CD4-positive, alpha-beta T cell treated with Interleukin-2 at 100 ng/mL for 4 hours (primary cell): ENCODE results near the gene CD82.
"Not testable (repeated sequence)": the region's sequence is repeated elsewhere in the genome, so short reads cannot be mapped to it uniquely, and the experiment has no call there.

ENCODE experiments used
- DNase-seq: peaks from one replicate; pipeline ENCODE4 v3.0.0-alpha.2; 2020; ENCODE audit warnings: low spot score

CD82 gene

DNA sequence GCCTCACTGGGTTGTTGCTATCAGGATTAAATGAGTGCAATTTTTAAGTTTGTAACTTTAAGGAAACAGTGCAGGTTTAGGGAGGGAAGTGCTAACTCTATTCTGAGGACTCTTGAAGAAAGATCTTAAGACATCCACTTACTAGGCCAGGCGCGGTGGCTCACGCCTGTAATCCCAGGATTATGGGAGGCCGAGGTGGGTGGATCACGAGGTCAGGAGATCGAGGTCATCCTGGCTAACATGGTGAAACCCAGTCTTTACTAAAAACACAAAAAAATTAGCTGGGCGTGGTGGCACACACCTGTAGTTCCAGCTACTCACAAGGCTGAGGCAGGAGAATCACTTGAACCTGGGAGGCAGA is 5.5 kb upstream of the CD82 start:
- not testable (repeated sequence) for DNase-seq

DNA sequence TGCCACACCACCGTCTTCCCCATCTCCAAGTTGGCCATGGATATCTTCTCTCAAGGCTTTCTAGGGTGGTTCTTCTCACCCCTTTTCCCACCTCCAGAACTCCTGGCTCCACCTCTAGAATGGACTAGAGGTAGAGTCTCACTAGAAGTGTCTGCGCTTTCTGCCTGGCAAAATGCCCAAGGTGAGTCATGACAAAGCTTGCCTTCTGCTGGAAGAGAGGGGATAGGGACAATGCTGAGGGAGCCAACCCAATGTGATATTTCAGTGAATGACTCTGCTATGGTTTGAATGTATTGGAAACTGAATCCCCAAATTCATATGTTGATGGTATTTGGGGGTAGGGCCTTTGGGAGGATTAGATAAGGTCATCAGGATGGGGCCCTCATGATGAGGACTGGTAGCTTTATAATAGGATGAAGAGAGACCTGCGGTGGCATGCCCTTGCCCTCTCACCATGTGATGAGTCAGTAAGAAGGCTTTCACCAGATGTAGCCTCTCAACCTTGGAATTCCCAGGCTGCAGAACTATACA is 4.1 kb upstream of the CD82 start:
- DNase-seq = no peak

DNA sequence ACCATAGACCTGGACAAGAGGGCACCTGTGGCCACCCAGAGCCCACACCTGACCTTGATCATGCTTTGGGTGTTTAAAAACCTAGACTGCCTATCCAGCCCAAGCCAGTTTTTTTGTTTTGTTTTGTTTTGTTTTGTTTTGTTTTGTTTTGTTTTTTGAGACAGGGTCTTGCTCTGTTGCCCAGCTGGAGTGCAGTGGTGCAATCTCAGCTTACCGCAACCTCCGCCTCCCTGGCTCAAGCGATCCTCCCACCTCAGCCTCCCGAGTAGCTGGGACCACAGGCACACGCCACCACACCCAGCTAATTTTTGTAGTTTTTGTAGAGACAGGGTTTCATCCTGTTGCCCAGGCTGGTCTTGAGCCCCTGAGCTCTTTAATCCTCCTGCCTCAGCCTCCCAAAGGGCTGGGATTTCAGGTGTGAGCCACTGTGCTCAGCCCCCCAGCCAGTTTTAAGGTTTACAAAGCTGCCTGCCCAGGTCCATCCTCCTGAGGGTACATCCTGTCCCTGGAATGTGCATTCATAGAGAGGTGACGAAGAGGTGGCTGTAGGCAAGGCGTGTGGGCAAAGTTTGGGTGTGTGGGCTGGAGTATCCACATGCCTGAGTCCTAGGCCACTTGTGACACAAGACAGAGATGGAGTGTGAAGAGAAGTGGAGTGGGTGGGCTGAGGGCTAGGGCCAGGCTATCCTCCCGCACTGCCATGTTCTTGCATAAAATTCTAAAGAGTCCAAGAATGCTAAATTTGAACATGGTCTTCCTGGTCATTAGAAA is 3.3 kb upstream of the CD82 start:
- DNase-seq = no peak

DNA sequence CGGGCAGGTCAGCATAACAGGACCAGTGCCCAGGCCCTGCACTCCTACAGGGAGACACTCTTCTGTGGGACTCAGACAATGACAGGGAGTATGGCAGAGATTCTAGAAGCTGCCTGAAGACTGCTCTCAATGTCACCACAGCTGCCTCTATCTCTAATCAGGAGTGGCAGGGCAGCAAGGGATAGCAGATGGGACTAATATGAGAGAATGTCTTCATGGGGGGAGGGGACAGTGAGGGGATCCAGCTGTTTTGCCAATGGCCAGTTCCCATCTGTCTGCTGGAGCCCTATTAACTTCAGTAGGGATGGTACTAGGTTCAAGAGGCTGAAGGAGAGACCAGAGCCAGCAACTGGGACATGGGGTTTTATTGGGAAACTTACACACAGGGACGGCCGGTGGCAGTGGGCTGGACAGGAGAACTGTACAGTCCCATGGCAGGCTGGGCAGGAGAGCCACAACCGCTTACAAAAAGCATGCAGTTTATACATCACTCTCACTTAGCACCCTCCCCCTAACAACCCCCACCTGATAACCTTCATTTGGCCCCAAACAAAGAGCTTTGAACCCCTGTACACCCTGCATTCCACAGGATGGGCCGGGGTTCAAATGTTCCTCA is 2.5 kb upstream of the CD82 start:
- no peak for DNase-seq

DNA sequence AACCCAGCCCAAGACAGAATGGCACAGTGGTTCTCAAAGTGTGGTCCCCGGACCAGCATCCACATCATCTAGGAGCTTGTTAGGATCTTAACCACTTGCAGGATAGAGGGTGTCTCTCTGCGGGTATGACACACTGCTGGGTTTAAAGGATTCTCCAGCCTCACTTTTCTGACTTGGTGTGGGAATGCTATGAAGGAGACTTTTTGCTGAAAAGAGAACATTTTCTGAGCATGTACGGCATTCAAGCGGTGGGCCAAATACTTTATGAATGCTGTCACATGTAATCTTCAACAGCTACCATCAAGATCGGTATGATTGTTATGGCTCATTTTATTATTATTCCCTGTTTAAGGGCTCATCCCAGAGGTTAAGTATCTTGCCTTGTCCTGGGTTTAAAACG is 1.8 kb upstream of the CD82 start:
- DNase-seq = no peak

DNA sequence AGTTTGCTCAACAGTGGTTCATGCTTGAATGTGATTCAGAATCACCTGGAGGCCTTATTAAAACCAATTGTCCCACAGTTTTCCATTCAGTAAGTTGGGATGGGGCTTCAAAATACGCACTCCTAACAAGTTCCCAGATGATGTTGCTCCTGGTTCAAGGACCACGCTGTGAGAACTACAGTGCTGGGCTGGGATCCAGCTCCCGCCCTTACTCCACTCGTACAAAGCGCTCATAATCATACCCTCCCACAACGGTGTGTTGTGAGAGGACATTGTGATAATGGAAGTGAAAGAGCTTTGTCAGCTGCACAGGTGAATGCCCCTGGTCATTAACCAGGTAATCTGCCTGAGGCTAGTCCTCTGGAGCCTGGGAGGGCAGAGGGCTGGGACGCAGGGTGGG is 1.3 kb upstream of the CD82 start:
- no peak for DNase-seq

DNA sequence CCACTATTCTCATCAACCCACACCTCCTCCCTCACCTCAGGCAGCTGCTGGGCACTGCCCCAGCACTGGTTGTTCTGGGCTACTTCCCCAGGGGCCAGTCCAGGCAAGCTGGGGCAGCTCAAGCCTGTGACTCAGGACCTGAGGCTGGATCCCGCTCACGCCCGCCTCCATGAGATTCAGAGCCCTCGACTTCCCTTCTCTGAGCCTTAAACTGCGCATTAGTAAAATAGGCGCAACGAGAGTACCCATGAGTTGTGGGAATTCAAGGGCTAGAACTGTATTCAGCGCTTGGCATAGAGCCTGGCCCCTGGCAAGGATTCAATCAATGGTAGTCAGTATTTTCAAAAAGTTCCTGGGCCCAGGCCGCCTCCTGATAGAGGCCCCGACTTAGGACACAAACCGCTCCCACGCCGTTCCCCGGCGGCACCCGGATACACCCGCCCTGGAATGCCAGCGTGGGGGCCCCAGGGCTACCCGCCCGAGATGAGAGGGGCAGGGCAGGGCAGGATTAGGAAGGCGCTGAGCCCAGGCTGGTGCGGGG is 723 bp upstream of the CD82 start:
- DNase-seq = no peak

DNA sequence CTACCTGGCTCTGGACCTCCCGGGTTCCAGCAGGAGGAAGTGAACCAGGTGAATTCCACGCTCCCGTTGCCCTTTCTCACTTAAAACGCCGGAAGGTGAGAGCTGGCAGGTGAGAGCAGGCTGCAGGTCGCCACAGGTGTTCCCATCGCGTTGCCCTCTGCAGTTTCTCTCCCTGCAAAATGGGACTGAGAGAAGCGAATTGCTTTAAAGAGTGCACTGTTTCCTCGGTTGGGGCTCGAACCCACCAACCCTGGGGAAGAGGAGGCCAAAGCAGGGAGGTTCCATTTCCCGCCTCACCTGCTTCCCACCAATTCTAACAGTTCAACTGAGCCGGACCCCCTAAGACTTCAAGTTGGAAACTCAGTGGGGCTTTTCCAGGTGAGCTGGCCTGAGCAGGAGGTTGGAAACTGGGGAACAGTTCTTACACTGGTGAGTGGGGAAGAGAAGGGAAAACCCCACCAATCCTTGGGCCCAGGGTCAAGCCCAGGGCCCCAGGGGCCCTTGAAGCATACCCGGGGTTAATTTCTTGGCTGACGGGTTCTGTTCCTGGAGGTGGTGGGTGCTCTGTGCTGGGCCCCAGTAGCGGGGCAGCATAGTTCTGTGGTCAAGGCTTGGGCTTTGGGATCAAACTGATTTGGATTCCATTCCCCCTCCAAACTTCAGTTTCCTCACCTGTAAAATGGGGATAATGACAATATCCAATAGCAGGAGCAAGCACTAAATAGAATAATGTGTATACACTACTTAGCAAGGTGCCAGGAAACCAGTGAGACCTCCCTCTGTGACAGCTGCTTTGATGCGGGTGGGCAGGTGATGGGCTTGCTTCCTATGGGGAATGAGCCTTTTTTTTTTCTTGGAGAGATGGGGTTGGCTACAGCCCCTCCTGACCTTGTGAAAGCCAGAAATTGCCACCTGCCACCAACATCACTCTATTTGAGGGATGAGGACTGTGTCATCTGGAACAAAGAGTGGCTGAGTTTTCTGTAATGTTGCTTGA is 788 bp downstream of the CD82 start:
- DNase-seq = peak; percentile 19

DNA sequence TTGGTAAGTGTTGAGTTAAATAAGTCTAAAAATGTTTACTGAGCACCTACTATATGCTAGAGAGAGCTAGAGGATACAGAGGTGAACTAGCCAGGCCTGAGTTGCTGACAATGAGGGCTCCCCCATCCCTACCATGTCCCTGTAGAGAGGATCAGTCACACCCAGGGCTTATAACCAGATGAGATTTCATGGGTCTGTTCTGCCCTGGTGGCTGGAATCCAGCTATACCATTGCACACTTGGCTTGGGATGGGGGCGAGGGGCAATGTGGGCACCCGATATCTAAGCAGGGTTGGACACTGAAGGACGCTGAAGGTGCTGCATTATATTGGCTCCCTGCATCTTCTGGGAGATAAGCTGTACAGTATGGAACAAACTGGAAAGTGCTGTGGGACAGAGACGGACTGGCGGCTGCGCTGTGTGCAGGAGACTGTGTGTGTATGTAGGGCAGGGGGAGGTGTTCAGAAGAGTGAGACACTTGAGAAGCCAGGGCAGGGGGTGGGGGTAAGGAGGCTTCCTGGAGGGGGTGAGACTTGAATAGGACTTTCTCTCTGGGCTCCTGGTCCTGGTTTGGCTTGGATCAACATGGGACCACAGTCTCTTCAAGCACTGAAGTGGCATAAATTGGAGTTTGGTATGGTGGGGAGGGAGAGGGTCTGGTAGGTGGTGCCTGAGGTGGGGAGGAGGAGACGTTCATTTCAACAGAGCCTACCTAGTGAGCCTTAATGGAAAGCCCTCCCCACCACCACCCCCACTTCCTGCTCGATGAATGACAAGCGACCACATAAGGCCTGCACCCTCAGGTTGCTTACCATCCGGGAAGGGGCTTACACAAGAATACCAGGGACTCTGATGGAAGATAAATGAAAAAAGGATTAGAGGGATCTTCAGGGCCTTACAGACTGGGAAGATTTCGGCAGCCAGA is 1.8 kb downstream of the CD82 start:
- peak; percentile 28 for DNase-seq

DNA sequence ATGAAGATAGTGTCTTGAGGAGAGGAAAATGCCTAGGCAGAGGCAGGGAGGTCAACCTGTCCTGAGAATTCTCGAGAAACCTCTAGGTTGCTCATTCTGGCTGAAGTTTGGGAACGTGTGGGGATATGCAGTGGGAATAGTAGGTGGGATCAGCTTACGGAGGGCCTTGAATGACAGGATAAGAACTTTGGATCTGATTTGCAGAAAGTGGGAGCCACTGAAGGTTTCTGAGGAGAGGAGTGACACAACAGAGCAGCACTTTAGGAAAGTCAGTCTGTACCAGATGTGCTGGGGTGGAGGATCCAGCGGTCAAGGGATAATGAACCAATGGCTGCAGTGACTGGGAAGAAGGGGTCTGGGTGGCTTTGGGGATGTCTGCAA is 2.4 kb downstream of the CD82 start:
- no peak for DNase-seq

DNA sequence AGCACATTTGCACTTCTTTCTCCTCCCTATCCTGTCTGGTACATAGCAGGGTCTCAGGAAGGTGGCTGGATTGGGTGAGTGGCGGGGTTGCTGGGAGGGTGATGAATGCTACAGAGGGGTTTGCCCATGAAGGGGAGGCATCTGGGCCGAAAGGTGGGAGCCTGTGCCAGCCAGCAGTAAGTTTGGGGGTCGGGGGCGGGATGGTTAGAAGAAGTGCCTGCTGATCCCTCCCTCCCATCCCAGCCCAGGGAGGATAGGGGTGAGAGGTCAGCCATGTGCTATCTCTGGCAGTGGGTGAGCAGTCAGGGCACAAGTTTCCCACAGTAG is 2.8 kb downstream of the CD82 start:
- DNase-seq = no peak

DNA sequence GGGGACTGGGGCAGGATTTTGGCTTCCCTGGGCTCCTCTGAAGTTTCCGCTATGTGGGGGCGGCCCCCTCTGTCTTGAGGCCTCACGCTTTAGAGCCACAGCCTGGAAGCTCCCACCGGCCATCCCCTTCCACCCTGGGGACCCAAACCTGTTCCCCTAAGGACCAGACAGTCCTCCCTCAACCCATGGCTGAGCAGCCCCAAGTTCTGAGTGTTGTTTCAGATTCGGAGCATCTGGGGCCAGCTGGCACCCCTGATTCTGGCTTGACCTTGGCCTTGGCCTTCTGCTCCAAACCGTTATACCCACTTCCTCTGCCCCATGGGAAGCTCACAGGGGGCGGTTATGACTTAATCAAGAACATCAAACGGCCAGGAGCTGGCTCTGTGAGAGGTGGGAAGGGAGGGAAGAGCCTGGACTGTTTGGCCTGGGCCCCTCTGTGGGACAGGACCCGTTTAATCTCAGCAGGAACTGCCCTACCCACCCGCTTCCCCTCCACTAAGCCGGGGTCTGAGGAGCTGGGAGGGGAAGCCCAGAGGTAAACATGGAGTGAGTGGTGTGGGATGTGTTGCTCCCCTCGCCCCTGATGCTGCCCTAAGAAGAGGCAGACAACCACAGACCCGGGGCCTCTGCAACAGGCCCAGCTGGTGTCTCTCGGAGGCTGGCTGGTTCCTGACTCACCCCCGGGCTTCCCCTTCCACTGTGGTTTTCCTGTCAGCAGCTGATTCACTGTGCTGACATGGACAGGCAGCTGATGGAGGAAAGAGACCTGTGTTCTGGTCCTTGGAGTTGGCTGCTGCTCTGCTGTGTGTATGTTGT is 3.4 kb downstream of the CD82 start:
- peak; percentile 94 for DNase-seq

DNA sequence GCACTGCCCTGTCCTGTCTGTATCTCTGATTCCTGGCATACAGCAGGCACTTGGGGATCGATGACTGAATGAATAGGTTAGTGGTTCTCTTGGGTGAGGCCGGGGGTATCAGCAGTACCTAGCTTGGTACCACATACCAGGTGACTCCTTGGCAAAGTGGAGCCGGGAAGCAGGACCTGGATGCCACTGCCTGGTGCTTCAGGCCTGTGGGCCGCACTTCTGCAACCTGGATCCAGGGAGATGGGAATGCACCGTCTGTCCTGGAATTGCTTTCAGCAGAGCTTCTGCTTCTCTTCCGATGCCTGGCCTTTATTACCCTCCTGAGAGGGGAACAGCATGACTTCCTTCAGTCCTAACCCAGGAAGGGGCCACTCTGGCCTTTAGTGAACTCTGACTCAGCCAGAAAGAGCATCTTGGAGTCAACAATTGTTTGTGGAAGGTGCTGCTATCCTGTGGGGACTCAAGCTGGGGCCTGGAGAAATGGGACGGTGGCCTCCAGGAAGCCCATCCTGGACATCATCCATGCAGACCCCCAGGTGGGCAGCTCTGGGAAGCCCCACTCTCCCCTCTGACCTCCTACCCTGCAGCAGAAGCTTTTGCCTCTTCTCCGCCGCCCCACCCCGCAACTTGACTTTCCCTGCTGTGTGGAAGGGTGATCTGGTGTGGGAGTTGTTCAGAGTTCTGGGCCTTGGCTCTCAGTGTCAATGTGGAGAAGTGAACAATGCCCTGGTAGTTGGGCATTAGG is 5.1 kb downstream of the CD82 start:
- DNase-seq = no peak

DNA sequence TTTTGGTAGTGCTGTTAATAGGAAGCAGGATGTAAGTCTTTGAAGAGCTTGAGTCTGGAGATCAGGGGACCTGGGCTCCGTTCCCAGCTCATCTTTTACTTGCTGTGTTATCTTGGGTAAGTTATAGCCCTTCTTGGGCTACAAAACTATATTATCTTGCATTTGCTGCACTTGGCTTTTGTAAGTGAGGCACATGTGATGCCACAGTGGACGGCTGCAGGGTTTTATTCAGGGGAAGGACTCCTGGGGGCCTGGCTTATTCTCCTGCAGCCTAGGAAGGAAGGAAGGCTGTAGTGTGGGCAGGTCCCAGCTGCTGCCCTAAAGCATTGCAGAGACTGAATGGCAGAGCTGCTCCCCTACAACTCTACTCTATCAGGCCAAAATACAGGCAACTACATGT is 6.4 kb downstream of the CD82 start:
- no peak for DNase-seq

DNA sequence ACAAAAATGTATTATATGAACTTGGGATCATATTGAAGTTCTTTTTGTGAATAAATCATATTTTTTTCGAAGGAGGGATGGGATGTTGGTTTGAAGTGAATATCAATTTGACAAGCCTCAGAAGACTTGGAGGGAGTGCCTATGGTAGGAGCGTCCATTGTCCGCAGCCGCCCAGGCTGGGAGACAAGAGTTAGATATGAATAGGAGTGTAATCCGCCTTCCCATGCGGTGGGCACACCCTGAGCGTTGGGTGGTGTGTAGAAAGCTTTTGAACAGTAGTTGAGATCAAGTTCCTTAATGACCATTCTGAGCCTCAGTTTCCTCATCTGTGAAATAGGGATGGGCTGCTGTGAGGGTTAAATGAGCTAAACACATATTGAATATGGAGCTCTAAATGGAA is 7.0 kb downstream of the CD82 start:
- DNase-seq = no peak

DNA sequence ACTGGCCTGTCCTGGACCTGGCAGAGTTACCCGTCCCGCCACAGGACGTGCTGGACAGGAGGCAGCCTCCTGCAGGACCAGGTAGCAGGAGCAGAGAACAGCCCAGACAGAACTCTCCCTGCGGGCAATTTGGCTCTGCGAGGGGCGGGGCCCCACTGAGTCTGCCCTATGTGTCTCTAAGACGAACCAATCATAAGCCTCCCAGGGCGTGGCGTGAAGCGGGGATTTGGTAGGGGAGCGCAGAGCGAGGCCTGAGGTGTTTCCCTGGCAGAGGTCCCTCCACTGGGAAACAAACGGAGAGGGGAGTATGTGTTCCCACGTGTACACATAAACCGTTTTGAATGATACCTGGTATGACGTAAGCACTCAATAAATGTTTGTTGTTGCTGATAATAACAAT is 7.4 kb downstream of the CD82 start:
- DNase-seq = no peak

DNA sequence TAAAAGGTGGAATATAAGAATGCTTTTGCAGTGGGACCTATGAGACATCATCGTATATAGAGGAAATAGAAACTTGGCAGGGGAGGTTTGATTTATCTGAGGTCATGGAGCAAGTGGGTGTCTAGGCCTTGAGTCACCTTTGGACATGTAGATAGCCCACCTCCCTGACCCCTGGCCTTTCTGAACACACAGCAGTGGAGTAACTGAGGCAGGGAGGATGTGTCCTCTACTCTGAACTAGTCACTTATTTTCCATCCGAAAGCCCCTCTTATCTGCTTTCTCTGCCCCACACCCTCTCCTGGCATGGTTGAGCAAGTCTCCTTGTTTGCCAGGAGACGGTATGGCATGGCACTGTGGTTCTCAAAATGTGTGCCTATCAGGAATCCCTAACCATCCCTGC is 7.9 kb downstream of the CD82 start:
- no peak for DNase-seq

DNA sequence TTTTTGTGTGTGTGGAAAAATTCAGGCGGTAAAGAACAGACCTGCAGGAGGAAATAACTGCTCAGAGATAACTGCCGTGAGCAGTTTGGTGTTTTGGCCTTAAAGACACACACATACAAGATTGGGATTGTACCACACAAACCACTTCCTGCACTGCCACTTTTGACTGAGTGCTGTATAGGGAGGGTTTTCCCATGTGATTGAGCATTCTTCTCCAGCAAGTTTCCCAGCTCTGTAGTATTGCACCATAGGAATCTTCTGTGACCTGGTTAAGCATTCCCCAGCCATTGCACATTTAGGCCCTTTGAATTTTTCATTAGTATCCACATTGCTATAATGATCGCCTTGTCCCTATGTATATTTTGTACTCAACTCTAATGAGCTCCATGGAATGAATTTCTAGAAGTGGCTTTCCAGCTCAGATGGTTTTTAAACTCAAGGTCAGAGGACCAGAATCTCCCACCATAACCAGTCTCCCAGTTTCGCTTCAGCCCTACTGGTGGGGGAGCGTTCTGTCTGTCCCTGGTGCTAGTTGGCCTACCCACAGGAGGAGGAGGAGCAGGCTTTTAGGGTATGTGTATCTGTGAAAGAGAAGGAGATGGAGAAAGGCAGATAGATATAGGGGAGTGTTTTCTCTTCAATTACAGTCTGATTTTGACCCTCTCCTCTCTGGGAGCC is 9.3 kb downstream of the CD82 start:
- DNase-seq = peak; percentile 53

DNA sequence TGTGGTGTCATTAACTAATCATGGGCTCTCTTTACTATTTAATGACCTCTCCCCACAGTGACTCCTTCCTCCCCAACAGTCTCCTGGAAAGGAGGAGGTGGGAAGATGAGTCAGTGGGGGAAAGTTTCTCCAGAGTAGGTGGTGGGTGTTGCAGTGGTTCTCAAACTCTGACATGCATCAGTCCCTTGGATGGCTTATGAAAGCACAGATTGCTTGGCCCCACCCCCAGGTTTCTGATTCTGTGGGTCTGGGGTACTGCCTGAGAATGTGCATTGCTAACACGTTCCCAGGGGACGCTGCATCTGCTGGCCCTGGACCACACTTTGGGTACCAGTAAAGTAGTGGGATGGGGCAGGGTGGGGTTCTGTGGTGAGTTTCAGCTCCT is 9.8 kb downstream of the CD82 start:
- DNase-seq = no peak
